Measurements from ENCODE around the gene DNAH8.

The DNAH8 gene

DNA sequence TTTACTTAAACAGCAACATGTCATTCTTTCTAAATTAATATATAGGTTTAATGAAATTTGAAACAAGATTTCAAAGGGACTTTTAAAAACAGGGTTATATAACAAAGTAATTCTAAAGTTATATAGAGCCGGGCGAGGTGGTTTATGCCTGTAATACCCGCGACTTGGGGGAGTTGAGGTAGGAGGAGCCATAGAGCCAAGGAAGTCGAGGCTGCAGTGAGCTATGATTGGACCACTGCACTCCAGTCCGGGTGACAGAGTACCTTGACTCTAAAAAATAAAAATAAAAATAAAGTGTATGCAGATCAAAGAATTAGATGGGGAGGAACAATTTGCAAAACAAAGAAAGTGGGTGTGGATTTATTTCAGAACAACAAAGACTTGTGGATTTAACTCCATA, 182.4 kb downstream of the DNAH8 start:
- DNase-seq, result no peak
- Histone ChIP-seq H3K27me3 (replicated peaks) (no peaks in the 10 kb centered on the region), H3K36me3 (replicated peaks) (no peaks in the 10 kb centered on the region), H3K27ac (no peak overlapping the region), H3K4me3 (ENCODE audit: low read depth, low read length) (no peak overlapping the region)
- TF ChIP-seq, protein P1, sequence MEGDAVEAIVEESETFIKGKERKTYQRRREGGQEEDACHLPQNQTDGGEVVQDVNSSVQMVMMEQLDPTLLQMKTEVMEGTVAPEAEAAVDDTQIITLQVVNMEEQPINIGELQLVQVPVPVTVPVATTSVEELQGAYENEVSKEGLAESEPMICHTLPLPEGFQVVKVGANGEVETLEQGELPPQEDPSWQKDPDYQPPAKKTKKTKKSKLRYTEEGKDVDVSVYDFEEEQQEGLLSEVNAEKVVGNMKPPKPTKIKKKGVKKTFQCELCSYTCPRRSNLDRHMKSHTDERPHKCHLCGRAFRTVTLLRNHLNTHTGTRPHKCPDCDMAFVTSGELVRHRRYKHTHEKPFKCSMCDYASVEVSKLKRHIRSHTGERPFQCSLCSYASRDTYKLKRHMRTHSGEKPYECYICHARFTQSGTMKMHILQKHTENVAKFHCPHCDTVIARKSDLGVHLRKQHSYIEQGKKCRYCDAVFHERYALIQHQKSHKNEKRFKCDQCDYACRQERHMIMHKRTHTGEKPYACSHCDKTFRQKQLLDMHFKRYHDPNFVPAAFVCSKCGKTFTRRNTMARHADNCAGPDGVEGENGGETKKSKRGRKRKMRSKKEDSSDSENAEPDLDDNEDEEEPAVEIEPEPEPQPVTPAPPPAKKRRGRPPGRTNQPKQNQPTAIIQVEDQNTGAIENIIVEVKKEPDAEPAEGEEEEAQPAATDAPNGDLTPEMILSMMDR (IDR thresholded peaks at IDR 0.05; ENCODE audit: low read depth, low read length, missing control alignments), result no peak
- in situ Hi-C loops (cut with HindIII; ENCODE audit: low pct_ligation_motif_present, low sequenced_read_pairs), result no loop called here

- no peak for DNase-seq
- no peak overlapping the region for H3K4me3 ChIP-seq (ENCODE audit: low read depth, low read length)
- no peak overlapping the region for H3K27ac ChIP-seq
- H3K27me3 ChIP-seq (replicated peaks), result no peaks in the 10 kb centered on the region
- no peaks in the 10 kb centered on the region for H3K36me3 ChIP-seq (replicated peaks)
- TF ChIP-seq, protein P1 (IDR thresholded peaks at IDR 0.05; ENCODE audit: low read depth, low read length, missing control alignments), result no peak
- in situ Hi-C loops (cut with HindIII; ENCODE audit: low pct_ligation_motif_present, low sequenced_read_pairs), result no loop called here
These were observed 186.9 kb downstream of the DNAH8 start for GRCh38 chr6:38901802-38902522.

DNA sequence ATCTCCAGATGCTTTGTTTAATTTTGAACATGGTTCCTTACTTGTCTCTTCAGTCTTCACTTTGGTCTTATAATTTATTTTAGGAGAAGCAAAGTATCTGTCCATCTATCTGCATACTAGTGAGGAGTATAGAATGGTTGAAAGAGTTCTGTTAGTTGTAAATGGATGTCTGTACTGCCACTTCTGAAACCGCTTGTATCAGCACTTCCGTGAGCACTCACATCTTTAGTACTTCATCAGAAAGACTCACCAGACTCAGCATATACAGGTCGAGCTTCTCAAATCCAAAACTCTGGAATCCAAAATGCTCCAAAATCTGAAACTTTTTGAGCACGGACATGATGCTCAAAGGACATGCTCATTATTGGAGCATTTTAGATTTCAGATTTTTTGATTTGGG, 191.5 kb downstream of the DNAH8 start:
- no peak overlapping the region for H3K27ac ChIP-seq
- TF ChIP-seq, protein P1 (IDR thresholded peaks at IDR 0.05; ENCODE audit: low read depth, low read length, missing control alignments), result no peak
- DNase-seq, result no peak

DNA sequence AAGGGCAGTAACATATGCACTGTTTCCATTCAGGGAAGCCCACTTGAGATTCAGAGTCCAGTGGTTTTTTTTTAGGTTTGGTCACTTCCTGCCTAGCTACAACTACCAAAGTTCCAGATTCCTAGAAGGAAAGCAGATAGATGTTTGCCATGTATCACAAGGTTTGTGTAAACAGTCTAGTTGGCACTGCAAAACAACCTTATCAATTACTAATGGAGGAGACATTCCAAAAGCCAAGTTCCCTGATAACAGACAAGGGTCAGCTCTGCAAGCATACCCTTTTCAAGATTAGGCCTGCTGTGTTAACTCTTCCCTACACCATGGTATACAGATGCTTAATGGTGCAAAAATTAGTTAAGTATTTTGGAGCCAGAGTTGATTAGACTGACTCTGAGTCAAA, 192.2 kb downstream of the DNAH8 start:
- in situ Hi-C loops (cut with HindIII; ENCODE audit: low pct_ligation_motif_present, low sequenced_read_pairs), result no loop called here

More for the DNA sequence above, 191.5 kb downstream of the DNAH8 start:
- Histone ChIP-seq H3K36me3 (replicated peaks) (no peaks in the 10 kb centered on the region), H3K27me3 (replicated peaks) (no peaks in the 10 kb centered on the region), H3K4me3 (ENCODE audit: low read depth, low read length) (no peak overlapping the region)
- in situ Hi-C loops (cut with HindIII; ENCODE audit: low pct_ligation_motif_present, low sequenced_read_pairs), result no loop called here

GRCh38 chr6:38909015-38909730, 194.1 kb downstream of the DNAH8 start:
- H3K4me3 ChIP-seq (ENCODE audit: low read depth, low read length), result no peak overlapping the region
- no peaks in the 10 kb centered on the region for H3K36me3 ChIP-seq (replicated peaks)
- DNase-seq, result no peak
- H3K27me3 ChIP-seq (replicated peaks), result no peaks in the 10 kb centered on the region
- no peak overlapping the region for H3K27ac ChIP-seq
- in situ Hi-C loops (cut with HindIII; ENCODE audit: low pct_ligation_motif_present, low sequenced_read_pairs), result no loop called here
- TF ChIP-seq, protein P1 (IDR thresholded peaks at IDR 0.05; ENCODE audit: low read depth, low read length, missing control alignments), result no peak

More for the DNA sequence above, 192.2 kb downstream of the DNAH8 start:
- no peak overlapping the region for H3K4me3 ChIP-seq (ENCODE audit: low read depth, low read length)
- H3K27me3 ChIP-seq (replicated peaks), result no peaks in the 10 kb centered on the region
- TF ChIP-seq, protein P1 (IDR thresholded peaks at IDR 0.05; ENCODE audit: low read depth, low read length, missing control alignments), result no peak
- H3K36me3 ChIP-seq (replicated peaks), result no peaks in the 10 kb centered on the region
- no peak overlapping the region for H3K27ac ChIP-seq
- DNase-seq, result no peak

Measured in brain microvascular endothelial cell (primary cell).